ENCODE data around the gene LDLRAD4.

LDLRAD4 gene

GRCh38 chr18:13353084-13353823 lies 134.7 kb downstream of the LDLRAD4 start:
- no peak for TF ChIP-seq POLR2A (IDR thresholded peaks at IDR 0.05; ENCODE audit: low read depth, low read length)
- DNase-seq (ENCODE audit: insufficient read length, low spot score) (no peak), FAIRE-seq (no peak)

GRCh38 chr18:13354402-13354801 lies 135.8 kb downstream of the LDLRAD4 start:
- no peak for DNase-seq (ENCODE audit: insufficient read length, low spot score)
- no peak for FAIRE-seq
- no peak for TF ChIP-seq POLR2A (IDR thresholded peaks at IDR 0.05; ENCODE audit: low read depth, low read length)

DNA sequence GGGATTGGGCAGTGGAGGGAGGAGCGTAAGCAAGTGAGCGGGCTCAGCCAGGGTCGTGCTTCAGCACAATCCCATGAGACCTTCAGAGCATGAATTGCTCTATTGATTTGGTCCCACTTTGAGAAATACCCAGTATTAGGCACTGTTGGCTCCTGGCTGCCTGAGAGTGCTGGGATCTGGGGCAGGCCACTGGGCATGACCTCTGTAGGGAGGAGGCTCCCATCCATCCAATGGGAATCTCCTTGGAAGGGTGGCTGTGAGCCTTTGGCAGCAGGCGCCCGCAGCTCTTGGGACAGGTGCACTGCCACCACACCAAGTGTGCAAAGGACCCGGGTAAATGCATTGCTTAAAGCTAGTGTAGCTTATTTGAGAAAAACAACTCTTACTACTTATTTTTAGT lies 137.5 kb downstream of the LDLRAD4 start:
- DNase-seq (ENCODE audit: insufficient read length, low spot score) (no peak), FAIRE-seq (no peak)
- no peak for TF ChIP-seq POLR2A (IDR thresholded peaks at IDR 0.05; ENCODE audit: low read depth, low read length)

DNA sequence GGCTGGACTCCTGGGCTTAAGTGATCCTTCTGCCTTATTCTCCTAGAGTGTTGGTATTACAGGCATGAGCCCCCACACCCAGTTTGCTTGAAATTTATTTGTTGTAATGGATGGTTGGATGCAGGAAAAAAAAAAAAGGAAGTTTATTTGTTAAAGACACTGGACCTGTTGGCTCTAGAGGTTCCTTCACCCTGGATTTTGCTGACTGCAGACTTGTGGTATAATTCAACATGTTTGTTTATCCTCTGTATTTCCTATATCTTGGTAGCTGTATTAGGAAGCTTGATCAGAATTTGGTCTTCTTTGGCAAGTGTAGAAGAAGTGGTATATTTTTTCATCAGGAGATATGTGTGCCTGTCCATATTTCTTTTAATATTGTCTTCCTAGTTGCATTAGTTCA lies 138.7 kb downstream of the LDLRAD4 start:
- no peak for TF ChIP-seq POLR2A (IDR thresholded peaks at IDR 0.05; ENCODE audit: low read depth, low read length)
- FAIRE-seq (no peak), DNase-seq (ENCODE audit: insufficient read length, low spot score) (no peak)

- TF ChIP-seq POLR2A (IDR thresholded peaks at IDR 0.05; ENCODE audit: low read depth, low read length): no peak
- FAIRE-seq (no peak), DNase-seq (ENCODE audit: insufficient read length, low spot score) (no peak)
Measured at GRCh38 chr18:13359210-13359609, 140.7 kb downstream of the LDLRAD4 start.

GRCh38 chr18:13361431-13361830 lies 142.9 kb downstream of the LDLRAD4 start:
- no peak for TF ChIP-seq POLR2A (IDR thresholded peaks at IDR 0.05; ENCODE audit: low read depth, low read length)
- DNase-seq (ENCODE audit: insufficient read length, low spot score) (no peak), FAIRE-seq (no peak)

- DNase-seq (ENCODE audit: insufficient read length, low spot score): no peak
- FAIRE-seq: no peak
- TF ChIP-seq POLR2A (IDR thresholded peaks at IDR 0.05; ENCODE audit: low read depth, low read length): no peak
Measured at GRCh38 chr18:13362051-13362450, 143.5 kb downstream of the LDLRAD4 start.

DNA sequence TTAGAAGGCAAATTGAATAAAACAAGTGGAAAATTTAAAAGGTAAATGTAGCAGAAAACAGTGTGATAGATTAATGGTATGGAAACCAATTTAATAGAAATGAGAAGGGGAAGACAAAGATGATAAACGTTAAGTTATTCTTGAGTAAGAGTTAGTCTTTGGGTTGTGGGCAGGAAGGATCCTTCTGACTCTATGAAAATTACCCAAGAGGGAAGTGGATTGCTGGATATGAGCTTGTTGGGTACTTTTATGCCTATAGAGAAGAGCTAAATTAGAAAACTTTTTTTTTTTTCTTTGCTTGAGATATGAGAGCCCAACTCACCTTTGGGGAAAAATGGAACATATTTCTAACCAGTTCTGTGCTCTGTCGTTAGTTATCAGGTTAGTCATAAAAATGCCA lies 144.0 kb downstream of the LDLRAD4 start:
- no peak for TF ChIP-seq POLR2A (IDR thresholded peaks at IDR 0.05; ENCODE audit: low read depth, low read length)
- FAIRE-seq (no peak), DNase-seq (ENCODE audit: insufficient read length, low spot score) (no peak)

GRCh38 chr18:13363359-13363758 lies 144.8 kb downstream of the LDLRAD4 start:
- FAIRE-seq (no peak), DNase-seq (ENCODE audit: insufficient read length, low spot score) (no peak)
- TF ChIP-seq POLR2A (IDR thresholded peaks at IDR 0.05; ENCODE audit: low read depth, low read length): no peak

- no peak for TF ChIP-seq POLR2A (IDR thresholded peaks at IDR 0.05; ENCODE audit: low read depth, low read length)
- FAIRE-seq: no peak
- DNase-seq (ENCODE audit: insufficient read length, low spot score): no peak
Measured at GRCh38 chr18:13364721-13365205, 146.2 kb downstream of the LDLRAD4 start.

DNA sequence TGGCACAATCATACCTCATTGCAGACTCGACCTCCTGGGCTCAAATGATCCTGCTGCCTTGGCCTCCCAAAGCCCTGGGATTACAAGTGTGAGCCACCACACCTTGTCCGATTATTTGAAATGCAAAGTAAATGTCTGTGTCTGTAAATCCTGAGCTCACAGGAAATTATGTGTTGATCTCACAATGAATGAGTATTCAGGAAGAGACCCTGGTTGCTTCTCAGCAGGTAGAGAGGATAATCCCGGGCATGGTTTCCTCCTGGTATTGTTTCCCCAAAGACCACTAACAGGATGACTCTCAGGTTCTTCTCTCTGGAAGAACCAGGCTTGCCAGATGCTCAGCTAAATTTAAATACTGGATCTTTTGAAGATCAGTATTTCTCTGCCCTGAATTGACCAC lies 147.6 kb downstream of the LDLRAD4 start:
- no peak for TF ChIP-seq POLR2A (IDR thresholded peaks at IDR 0.05; ENCODE audit: low read depth, low read length)
- no peak for FAIRE-seq
- no peak for DNase-seq (ENCODE audit: insufficient read length, low spot score)

DNA sequence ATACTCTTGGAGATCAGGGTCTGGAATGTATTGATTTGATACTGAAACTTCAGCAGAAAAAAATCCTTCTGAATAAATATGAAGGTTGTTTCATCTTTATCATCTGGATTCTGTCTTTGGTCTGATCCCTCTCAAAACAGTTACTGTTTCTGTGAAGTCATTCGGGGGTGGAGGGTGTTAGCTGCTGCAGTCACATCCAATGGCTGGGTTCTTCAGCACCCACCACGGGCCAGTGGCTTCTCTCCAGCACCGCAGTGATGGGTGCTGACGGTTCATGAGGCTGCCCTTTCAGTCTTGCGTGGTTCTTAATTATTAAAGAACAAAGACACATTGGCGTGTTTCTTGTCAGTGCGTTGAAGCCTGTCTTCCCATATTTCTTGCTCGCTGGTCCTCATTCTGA lies 148.0 kb downstream of the LDLRAD4 start:
- FAIRE-seq (no peak), DNase-seq (ENCODE audit: insufficient read length, low spot score) (no peak)
- no peak for TF ChIP-seq POLR2A (IDR thresholded peaks at IDR 0.05; ENCODE audit: low read depth, low read length)

GRCh38 chr18:13366962-13367892 lies 148.7 kb downstream of the LDLRAD4 start:
- DNase-seq (ENCODE audit: insufficient read length, low spot score) (no peak), FAIRE-seq (no peak)
- TF ChIP-seq POLR2A (IDR thresholded peaks at IDR 0.05; ENCODE audit: low read depth, low read length): no peak

- FAIRE-seq: no peak
- no peak for TF ChIP-seq POLR2A (IDR thresholded peaks at IDR 0.05; ENCODE audit: low read depth, low read length)
- no peak for DNase-seq (ENCODE audit: insufficient read length, low spot score)
Measured at GRCh38 chr18:13368080-13368813, 149.7 kb downstream of the LDLRAD4 start.

Measured in H54 (cell line).